ENCODE measurements around the gene SLC26A6.

DNA sequence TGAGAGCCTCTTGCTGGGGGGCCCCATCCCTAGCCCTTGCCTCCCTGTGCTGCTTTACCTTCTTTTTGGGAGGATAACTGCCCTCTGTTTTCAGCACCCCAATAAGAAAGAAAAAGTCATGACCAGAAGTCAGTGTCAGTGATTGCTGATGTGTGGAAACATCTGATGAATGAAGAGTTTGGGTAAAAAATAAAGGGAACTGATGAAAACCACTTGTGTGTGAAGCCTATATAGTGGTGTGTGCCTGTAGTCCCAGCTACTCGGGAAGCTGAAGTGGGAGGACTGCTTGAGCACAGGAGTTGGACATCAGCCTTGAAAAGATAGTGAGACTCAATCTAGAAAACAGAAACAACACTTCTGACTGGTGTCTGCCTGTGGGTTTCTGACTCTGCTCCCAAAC, 37.3 kb upstream of the SLC26A6 start:
- TF ChIP-seq, protein P1, sequence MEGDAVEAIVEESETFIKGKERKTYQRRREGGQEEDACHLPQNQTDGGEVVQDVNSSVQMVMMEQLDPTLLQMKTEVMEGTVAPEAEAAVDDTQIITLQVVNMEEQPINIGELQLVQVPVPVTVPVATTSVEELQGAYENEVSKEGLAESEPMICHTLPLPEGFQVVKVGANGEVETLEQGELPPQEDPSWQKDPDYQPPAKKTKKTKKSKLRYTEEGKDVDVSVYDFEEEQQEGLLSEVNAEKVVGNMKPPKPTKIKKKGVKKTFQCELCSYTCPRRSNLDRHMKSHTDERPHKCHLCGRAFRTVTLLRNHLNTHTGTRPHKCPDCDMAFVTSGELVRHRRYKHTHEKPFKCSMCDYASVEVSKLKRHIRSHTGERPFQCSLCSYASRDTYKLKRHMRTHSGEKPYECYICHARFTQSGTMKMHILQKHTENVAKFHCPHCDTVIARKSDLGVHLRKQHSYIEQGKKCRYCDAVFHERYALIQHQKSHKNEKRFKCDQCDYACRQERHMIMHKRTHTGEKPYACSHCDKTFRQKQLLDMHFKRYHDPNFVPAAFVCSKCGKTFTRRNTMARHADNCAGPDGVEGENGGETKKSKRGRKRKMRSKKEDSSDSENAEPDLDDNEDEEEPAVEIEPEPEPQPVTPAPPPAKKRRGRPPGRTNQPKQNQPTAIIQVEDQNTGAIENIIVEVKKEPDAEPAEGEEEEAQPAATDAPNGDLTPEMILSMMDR (optimal IDR thresholded peaks at IDR 0.05 in 1 of 3, IDR thresholded peaks at IDR 0.05 in 1 of 3, conservative IDR thresholded peaks at IDR 0.05 in 1 of 3; ENCODE audit: extremely low read depth in 1 of 3, insufficient read depth in 2 of 3, low read length in 3 of 3) = no peak
- no peak for TF ChIP-seq EZH2 (IDR thresholded peaks at IDR 0.05; ENCODE audit: low read length)

Measured in keratinocyte (primary cell).